Right renal pelvis (tissue), 4 donors: Measurements from ENCODE around the gene AFAP1L2. TPM values are rescaled to one million over a fixed set of nuclear protein-coding genes. Genes with fewer than 3 reads are reported as not detected.

ENCODE experiments used
- DNase-seq, 4 donors: peaks; one replicate each; pipeline ENCODE4 v3.0.0-alpha.2; 2013; ENCODE audit warnings: low read depth in 4 of 4, low spot score in 3 of 4, missing footprints in 1 of 4
- polyA plus RNA-seq, 4 donors: library from polyadenylated mRNA; unstranded; fragments of 120-200 nt; gene quantifications; one replicate each; pipeline ENCODE4 v1.2.1, GENCODE V29; 2013; ENCODE audit not compliant: insufficient read length in 4 of 4

Gene AFAP1L2
- polyA plus RNA-seq, 4 donors, result 41.6 to 56.2 (median 45.3) TPM

DNA sequence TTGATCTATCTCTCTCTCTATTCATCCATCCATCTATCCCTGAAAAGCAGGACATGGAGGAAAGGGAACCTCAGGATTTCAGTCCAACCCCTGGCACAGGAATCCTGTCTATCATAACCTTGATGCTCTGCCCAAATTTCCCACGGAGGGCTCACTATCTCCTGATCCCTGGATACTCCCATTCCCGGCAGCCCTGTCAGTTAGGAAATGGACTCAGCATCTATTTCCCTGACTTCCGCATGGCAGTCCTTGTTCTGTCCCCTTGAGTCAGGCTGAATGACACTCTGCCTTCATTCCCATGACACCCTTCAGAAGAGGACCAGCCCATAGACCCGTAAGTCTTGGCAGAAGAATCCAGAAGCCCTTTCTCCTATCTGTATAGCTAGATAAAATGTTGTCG lies 87.6 kb downstream of the AFAP1L2 start:
- no peak for DNase-seq

DNA sequence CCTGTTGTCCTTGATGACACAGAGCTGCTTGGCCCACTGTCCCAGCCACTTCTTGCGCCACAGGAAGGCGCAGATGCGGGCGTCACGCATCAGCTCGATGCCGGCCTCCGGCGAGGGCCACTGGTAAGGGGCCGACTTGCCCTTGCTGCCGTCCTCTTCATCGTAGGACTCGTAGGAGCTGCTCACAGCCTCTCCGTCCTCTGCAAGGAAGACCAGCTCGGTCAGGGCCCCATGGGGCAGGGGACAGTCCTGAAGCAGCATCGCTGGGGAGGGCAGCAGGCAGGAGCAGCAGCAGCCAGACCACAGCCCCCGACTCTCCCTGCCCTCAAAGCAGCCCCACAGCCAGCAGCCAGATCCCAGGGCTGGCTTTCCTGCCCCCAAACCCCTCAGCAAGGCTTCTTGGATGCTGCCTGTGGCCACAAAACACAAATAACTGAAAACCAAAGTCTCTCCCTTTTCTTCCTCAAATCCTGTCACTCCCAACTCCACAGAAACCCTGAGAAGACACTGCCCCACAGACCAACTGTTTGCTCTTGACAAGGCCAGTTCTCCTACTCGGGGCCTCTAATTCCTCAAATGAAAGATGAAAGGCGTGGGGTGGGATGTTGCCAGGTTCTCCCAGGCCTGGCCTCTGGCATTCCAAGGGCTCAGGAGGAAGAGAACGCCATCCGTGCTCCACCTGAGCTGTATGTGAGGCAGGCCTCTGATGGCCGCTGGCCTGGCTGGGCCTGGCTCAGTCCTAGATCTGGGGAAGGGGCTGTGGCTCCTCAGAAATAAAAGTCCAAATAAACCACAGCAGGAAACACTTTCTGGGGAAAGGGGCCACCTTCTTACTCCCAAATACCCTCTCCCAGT lies 88.5 kb downstream of the AFAP1L2 start:
- DNase-seq, result no peak

DNA sequence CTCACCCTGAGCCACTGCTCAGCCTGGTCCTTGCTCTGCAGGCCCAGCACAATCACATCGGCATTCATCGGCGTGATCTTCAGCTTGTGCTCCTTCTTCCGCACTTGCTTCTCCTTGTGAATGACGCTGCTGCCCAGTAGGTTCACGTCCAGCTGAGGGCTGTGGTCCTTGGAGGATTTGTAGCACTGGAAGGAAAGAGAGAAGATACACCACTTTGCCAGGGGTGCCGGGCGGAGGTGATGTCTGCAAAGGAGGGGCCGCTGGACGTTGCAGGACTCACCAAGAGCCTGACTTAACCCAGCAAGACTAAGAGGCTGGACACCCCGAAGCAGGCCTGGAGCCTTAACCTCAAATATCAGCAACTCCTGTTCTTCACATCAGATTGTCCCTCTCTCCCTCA lies 90.4 kb downstream of the AFAP1L2 start:
- DNase-seq, result no peak

DNA sequence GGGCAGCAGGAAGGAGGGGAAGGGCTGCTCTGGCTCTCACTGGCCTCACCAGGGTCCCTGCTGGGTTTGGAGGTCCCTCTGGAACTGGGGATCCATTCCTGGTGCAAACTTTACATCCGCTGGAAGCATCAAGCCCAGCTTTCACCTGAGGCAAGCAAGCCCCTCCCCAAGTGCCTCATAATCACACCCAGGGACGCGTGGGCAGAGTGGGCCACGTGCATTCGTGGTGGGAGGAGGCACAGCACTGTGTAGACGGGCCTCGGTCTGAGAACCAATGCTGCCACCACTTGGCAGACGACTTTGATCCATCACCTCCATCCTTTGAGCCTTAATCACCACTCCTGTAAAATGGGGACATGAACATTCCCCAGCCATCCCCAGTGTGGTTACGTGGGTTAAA lies 91.2 kb downstream of the AFAP1L2 start:
- no peak for DNase-seq

DNA sequence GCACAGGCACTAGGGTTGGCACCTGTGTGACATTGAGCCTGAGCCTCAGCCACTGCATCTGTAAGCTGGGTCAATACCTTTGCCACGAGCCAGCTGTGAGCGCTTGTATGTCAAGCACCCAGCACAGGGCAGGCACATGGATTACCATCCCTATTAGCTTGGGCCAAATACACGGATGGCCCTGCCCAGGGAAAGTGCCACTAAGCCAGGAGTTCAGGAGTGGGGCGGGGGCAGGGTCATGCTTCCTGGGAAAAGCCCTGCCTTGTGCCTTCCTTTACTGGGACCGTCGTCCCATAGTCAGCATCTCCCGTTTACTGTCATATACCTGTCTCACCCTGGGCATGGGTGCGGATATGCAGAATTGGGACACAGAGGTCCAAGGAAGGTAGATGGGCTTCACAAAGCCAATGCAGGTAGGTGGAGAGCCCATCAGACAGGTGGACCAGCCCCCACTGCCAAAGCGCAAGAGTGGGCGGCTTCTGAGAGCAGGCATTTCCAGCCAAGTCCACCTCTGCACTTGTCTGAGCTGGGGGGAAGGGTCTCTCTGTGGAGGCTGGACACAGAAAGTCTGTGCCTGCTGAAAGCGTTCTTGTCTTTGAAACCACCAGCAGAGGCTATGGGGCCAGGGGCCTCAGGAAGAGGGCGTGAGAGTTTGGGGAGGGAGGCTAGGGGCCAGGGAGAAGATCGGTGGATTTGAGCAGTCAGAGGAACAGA lies 92.6 kb downstream of the AFAP1L2 start:
- no peak for DNase-seq

DNA sequence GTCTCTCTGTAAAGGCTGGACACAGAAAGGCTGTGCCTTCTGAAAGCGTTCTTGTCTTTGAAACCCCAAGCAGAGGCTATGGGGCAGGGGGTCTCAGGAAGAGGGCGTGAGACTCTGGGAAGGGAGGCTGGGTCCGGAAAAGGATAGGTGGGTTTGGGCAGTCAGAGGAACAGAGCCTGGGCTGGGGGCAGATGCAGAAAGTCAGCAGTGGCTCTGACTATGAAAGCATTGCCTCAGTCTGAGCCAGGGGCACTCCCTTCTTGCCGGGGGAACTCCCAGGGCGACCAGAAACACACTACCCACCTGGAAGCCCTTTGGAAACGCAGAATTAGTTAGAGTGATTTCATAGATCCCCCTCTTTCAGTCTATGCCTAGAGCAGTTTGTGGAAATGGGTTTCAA lies 93.3 kb downstream of the AFAP1L2 start:
- no peak for DNase-seq

DNA sequence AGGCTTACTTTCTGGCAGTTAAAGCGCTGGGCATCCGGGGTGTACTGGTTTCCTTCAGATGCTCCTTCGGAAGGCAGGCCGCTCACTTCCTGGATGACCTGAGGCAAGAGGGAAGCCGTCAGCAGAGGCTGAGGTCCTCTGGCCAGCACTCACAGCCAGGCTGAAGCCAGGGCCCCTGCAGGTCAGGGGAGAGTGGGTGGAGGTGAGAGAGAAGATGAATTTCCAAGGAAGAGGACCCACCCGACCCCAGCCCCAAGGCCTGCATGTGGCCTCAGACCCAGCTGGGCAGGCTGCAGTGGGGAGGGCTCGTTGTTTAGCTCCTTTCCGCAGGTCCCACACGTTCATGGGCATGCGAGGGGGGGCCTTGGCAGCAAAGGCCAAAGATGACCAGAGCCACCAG lies 94.0 kb downstream of the AFAP1L2 start:
- DNase-seq, result no peak

DNA sequence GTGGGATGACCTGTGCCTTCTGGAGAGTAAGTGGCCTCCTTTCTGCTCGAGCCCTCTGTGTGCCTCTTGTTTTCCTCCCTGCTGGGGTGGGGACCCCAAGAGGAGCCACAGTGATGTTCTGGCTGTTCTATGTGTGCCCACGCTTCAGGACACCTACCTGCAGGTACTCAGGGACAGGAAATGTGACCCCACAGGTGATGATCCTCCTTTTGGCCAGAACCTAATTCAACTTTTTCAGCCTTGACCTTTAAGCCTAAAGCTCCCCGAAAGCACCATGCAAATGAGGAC lies 95.0 kb downstream of the AFAP1L2 start:
- no peak for DNase-seq

DNA sequence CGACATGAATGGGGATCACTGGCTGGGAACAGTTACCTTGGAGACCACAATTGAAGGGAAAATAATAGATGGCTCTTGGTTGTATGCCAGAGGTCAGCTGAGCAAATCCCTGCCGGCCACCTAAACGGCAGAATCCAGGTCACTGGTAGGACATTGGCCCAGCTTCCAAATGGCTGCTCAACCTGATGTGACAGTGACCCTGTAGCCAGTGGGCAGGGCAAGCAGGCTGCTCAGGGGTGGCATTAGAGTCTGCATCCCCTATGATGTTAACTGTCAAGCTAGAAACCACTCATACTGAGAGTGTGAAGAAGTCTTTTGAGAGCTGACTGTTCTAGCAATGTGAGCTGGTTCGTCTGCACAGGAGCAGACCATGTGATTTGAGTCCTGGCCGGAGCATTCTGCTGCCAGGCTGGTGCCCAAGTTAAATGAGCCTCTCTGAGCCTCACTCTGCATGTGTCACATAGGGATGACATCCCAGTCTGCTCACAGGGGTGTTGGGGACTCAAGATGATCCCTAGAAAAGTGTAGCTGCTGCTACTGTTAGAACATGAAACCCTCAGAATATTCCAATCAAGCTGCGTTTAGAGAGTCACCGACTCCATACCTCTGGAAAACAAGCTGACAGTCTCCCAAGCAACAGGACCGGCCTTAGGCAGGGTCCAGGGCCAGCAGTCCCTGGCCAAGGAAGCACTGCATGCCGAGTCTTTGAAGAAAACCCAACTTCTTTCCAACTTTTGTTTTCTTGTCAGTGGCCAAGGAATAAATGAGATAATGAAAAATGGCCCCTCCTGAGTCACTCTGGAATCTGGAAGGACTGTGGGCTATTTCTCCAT lies 95.6 kb downstream of the AFAP1L2 start:
- no peak for DNase-seq

DNA sequence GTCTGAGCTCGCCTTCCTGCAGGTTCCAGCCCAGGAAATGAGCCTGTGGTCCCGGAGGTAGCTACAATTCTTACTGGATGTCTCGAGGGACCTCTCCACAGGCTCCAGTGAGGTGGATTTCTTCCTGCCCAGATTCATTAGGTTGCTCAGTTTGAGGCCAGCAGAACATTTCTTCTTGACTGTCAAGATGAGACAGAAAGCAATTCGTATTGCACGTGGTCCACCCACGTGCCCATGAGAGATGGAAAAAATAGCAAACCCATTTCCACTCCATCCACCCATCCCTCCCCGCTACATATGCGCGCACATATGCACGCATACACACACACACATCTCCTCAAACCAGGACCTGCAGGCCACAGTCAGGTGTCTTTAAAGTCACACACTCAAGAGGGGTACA lies 96.6 kb downstream of the AFAP1L2 start:
- no peak for DNase-seq

DNA sequence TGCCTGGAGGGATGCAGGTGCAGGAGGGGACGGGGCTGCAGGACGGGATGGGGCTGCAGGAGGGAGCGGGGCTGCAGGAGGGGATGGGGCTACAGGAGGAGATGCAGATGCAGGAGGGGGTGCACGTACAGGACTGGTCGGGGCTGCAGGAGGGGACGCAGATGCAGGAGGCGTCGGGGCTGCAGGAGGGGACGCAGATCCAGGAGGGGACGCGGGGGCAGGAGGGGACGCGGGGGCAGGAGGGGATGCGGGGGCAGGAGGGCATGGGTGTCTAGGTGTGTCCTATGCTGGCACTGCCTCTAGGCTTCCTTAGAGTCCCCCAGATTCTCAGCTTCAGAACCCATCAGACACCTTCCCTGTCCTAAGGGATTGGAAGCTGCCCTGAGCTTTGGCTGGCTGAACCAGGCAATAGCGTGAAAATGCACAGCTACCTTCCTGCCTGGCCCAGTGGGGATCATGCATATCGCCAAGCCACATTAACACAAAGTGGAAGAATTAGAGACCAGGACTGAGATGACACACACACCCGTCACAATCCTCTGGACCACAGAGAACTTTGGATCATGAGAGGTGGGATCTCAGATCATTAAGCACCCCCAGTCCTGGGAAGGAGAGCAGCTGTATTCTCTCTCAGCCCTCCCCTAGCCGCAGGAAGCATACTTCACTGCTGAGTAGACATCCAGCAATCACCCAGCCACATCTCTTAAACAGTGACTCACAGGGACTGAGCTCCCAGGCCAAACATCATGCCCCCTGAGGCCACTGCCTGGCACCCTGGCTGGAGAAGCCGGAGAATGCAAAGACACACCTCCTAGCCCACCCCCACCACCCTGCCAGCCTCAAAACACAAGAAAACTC lies 98.0 kb downstream of the AFAP1L2 start:
- no peak for DNase-seq

DNA sequence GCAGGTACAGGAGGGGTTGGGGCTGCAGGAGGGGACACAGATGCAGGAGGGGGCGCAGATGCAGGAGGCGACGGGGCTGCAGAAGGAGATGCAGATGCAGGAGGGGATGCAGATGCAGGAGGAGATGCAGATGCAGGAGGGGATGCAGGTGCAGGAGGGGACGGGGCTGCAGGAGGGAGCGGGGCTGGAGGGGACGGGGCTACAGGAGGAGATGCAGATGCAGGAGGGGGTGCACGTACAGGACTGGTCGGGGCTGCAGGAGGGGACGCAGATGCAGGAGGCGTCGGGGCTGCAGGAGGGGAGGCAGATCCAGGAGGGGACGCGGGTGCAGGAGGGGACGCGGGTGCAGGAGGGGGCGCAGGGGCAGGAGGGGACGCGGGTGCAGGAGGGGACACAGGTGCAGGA lies 98.8 kb downstream of the AFAP1L2 start:
- no peak for DNase-seq

DNA sequence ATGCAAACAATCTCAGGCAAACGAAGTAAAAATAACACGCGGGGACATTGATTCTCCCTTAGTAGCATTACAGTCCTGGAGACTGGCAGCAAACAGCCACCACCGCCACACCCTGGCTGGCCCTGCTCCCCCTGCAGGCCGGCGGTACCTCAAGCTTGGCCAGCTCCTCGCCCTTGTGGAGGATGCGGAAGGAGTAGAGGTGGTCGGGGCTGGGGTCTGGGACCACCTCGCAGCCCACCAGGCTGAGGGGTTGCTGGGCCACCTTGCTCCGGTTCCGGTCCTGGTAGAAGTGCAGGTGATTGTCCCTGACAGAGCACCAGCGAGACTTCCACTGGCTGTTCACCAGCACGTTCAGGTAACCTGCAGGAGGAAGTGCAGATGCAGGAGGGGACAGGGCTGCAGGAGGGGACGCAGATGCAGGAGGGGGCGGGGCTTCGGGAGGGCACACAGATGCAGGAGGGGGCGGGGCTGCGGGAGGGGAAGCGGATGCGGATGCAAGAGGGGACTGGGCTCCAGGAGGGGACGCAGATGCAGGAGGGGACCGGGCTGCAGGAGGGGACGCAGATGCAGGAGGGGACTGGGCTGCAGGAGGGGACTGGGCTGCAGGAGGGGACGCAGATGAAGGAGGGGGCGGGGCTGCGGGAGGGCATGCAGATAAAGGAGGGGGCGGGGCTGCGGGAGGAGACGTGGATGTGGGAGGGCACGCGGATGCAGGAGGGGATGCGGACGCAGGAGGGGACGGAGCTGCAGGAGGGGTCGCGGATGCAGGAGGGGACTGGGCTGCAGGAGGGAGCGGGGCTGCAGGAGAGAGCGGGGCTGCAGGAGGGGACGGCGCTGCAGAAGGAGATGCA lies 99.5 kb downstream of the AFAP1L2 start:
- peak; percentile 33 to 45 (median 39) for DNase-seq

DNA sequence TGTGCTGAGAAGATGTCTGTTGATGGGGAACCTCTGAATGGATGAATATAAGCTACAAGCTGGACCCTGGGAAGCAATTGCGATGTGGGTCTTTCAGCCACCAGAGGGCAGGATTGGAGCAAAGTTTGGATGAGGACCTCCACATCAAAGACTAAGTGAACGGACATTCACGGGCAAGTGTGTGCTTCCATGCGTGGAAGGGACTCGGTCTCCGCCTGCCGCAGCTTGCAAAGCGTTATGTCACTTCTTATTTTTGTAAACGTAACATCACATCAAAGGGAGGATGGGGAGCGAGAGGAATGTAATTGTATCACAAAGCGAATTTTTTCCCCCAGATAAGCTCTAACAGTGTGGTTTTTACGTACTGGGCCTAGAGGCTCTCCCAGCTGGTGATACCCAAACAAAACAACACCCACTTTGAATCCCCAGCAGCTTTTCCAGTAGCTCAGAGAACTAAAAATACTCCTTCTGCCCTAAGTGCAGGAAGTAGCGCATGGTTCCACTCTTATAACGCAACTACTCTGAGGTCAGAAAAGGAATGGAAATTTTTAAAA lies 100.2 kb downstream of the AFAP1L2 start:
- peak; percentile 83 to 89 (median 88) for DNase-seq

DNA sequence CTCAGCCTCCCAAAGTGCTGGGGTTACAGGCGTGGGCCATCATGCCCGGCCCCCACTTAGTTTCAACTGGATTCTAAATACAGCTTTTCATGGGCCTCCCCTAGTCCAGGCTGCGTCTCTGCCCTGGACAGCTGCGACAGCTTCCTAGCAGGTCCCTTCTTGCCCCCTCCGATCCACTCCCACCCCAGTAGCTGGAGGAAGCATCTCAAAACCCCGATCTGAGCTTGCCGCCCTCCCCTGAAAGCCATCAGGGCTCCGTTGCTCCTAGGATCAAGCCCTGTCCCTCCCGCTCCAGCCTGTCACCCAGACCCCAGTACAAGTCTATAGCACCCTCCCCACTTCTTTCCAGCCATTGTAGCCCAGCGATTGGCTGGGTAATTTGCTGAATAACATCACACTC lies 100.7 kb downstream of the AFAP1L2 start:
- DNase-seq, result no peak

DNA sequence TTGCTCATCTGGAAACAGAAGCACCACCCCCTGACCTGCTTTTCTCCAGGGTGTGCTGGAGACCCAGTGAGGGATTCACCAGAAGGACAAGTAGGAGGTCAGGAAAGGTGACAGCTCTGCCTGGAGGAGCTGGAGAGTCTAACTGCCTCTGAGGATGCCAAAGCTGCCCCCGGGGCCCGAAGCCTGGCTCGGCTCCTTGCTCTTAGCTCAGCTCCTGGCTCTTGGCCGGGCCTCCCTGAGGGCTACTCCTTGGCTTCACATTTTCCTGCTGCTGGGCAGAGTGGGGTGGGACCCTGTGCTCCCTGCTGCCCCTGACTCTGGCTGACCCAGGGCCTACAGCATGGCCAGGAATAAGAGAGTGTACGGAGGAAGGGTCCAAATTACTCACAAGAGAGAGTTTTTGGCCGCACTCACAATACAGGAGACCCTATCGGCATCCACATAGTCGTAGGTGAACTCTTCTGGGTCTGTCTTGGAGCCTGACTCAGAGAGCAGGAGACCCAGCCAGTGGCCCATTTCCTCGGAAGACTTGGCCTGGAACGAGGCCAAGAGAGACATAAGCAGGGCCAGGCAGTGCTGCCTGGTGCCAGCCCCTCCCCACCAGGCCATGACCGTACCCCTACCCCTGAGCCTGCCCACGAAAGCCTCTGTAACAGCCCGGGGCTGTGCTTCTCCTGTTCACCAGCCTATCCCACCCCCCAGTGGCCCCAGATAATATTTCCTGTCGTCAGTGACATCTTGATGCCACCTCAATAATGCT lies 102.2 kb downstream of the AFAP1L2 start:
- no peak for DNase-seq

DNA sequence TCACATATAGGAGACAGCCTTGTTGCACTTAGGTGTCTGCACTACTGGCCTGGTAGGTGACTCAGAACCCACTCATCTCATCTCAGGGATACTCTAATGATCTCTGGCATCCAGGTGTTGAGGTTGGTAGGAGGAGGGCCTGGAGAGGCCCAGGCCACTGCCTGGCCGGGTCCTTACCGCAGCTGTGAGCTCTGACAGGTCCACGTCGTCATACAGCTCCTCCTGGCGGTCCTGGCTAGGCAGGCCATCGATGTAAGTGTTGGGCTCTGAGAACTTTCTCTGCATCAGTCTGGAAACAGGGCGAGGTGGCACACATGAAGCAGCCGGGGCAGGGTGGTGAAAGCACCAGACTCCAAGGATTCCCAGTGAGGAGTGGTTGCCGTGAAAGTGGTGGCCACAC lies 103.1 kb downstream of the AFAP1L2 start:
- no peak for DNase-seq

DNA sequence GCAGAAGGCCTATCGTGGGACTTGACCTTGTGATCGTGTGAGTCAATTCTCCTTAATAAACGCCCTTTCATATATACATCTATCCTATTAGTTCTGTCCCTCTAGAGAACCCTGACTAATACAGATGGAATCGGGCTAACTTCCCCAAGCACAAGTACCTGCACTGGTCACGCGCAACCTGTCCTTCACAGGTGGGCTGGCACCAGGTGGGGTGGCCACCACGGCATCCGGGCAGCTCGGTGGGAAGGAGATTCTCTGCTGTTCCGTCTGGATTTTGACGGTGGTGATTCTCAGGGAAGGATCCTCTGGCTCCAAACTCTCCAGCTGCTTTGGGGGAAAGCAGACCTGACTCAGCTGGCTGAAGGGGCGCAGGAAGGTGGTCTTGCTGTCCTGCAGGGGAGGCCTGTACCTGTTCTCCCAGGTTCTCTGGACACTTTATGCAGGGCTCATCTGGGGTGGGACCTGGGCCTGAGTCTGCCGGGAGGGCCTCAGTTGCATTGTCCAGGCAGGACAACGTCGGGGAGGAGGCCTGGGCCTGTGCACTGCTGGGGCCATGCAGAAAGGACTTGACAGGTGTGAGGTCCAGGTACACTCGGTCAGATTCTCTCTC lies 104.2 kb downstream of the AFAP1L2 start:
- no peak for DNase-seq
